ENCODE measurements around the gene NMRAL1.

The NMRAL1 gene

DNA sequence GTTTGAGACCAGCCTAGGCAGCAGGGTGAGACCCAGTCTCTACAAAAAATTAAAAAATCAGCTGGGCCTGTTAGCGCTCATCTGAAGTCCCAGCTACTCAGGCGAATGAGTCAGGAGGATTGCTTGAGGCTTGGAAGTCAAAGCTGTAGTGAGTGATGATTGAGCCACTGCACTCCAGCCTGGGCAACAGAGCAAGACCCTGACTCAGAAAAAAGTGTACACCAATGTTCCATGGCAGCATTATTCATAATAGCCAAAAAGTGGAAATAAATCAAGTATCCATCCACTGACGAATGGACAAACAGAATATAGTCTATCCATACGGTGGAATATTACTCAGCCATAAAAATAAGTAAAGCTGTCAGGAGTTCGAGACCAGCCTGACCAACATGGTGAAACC is 2.6 kb downstream of the NMRAL1 start:
- TF ChIP-seq MYC (IDR thresholded peaks at IDR 0.05; ENCODE audit: low read depth, low read length), result no peak
- TF ChIP-seq, protein P1, sequence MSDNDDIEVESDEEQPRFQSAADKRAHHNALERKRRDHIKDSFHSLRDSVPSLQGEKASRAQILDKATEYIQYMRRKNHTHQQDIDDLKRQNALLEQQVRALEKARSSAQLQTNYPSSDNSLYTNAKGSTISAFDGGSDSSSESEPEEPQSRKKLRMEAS (IDR thresholded peaks at IDR 0.05; ENCODE audit: low read depth, low read length), result no peak
- TF ChIP-seq CTCF (IDR thresholded peaks at IDR 0.05; ENCODE audit: low read depth, low read length), result no peak
- TF ChIP-seq POLR2A (IDR thresholded peaks at IDR 0.05; ENCODE audit: extremely low read depth, insufficient read length), result no peak
- no peak overlapping the region for H3K4me3 ChIP-seq (ENCODE audit: low read depth, low read length)
- no peak for DNase-seq (ENCODE audit: low read depth)

DNA sequence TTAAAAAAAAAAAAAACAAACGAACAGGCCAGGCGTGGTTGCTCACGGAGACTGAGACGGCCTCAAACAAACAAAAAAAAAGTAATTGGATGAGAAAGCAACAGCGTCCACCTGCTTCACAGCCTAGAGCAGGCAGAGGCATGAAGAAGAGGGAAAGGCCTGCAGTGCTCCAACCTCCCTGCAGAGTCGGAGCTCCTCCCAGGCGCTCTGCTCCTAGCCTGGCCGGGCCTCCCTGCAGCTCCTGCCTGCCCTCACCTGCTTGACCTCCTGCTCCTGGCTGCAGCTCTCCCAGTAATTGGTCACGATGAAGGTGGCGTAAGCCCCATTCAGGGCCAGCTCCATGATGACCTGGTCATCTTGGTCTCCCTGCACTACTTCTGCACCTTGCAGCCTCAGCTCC is 5.5 kb downstream of the NMRAL1 start:
- H3K4me3 ChIP-seq (ENCODE audit: low read depth, low read length), result no peak overlapping the region
- no peak for DNase-seq (ENCODE audit: low read depth)
- TF ChIP-seq, protein P1 (IDR thresholded peaks at IDR 0.05; ENCODE audit: low read depth, low read length), result no peak
- TF ChIP-seq CTCF (IDR thresholded peaks at IDR 0.05; ENCODE audit: low read depth, low read length), result no peak

DNA sequence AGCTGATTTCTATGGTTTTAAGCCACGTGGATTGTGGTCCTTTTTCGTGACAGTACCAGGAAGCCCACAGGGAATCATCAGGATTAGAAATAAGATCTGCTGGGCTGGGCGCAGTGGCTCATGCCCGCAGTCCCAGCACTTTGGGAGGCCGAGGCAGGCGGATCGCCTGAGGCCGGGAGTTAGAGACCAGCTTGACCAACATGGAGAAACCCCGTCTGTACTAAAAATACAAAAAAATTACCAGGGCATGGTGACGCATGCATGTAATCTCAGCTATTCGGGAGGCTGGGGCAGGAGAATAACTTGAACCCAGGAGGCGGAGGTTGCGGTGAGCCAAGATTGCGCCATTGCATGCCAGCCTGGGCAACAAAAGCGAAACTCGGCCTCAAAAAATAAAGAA is 6.5 kb downstream of the NMRAL1 start:
- no peak overlapping the region for H3K4me3 ChIP-seq (ENCODE audit: low read depth, low read length)
- no peak for DNase-seq (ENCODE audit: low read depth)
- TF ChIP-seq POLR2A (IDR thresholded peaks at IDR 0.05; ENCODE audit: extremely low read depth, insufficient read length) (no peak), CTCF (IDR thresholded peaks at IDR 0.05; ENCODE audit: low read depth, low read length) (no peak), MYC (IDR thresholded peaks at IDR 0.05; ENCODE audit: low read depth, low read length) (no peak)
- TF ChIP-seq, protein P1 (IDR thresholded peaks at IDR 0.05; ENCODE audit: low read depth, low read length), result no peak

GRCh38 chr16:4465977-4466779 is 8.2 kb downstream of the NMRAL1 start:
- no peak for TF ChIP-seq POLR2A (IDR thresholded peaks at IDR 0.05; ENCODE audit: extremely low read depth, insufficient read length)
- TF ChIP-seq, protein P1 (IDR thresholded peaks at IDR 0.05; ENCODE audit: low read depth, low read length), result no peak
- TF ChIP-seq CTCF (IDR thresholded peaks at IDR 0.05; ENCODE audit: low read depth, low read length), result no peak
- TF ChIP-seq MYC (IDR thresholded peaks at IDR 0.05; ENCODE audit: low read depth, low read length), result no peak
- DNase-seq (ENCODE audit: low read depth), result no peak
- H3K4me3 ChIP-seq (ENCODE audit: low read depth, low read length), result no peak overlapping the region

DNA sequence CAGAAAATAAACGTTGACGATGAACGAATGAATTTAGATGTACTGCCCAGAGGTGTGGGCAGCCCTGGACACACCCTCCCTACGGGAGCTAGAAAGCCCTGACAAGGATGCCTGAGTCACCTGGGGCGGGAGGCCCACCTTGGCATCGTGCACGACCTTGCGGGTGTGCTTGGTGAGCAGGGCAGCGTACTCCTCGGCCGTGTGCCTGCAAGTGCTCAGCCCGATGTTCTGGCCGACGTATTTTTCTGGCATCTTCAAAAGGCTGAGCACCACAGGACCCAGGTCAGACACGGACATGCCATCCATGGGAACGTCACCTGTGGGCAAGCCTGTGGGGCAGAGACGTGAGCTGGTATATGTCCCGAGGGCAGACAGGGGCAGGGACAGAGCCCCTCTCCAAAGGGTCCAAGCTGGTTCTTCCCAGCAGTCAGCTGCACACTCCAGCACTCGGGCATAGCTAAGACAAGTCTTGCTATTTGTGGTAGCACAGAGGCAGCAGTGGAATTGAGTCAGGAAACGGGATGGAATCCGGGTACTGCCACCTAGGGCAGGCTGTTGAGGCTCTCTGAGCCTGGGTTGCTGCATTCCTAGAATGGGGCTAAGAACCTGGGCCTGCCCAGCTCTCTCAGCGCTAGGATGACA is 10.8 kb downstream of the NMRAL1 start:
- DNase-seq (ENCODE audit: low read depth), result no peak
- no peak overlapping the region for H3K4me3 ChIP-seq (ENCODE audit: low read depth, low read length)
- no peak for TF ChIP-seq MYC (IDR thresholded peaks at IDR 0.05; ENCODE audit: low read depth, low read length)
- TF ChIP-seq, protein P1 (IDR thresholded peaks at IDR 0.05; ENCODE audit: low read depth, low read length), result no peak
- no peak for TF ChIP-seq CTCF (IDR thresholded peaks at IDR 0.05; ENCODE audit: low read depth, low read length)
- no peak for TF ChIP-seq POLR2A (IDR thresholded peaks at IDR 0.05; ENCODE audit: extremely low read depth, insufficient read length)
